SW 1271 (cell line): ENCODE results near the gene RAB20.
"Not testable (repeated sequence)": the region's sequence is repeated elsewhere in the genome, so short reads cannot be mapped to it uniquely, and the experiment has no call there.

Source experiments
- DNase-seq, 2 experiments: peaks; one replicate each; lab custom pipeline; 2025; lab: John Stamatoyannopoulos, UW

RAB20 gene

GRCh38 chr13:110490009-110490770 is 71.3 kb downstream of the RAB20 start:
- DNase-seq = no peak

GRCh38 chr13:110486880-110487279 is 74.6 kb downstream of the RAB20 start:
- DNase-seq = not testable (repeated sequence)

- DNase-seq = no peak
These were observed 75.3 kb downstream of the RAB20 start for GRCh38 chr13:110486061-110486715.

- DNase-seq = no peak
These were observed 75.9 kb downstream of the RAB20 start for GRCh38 chr13:110485604-110486003.

GRCh38 chr13:110484290-110485048 is 77.1 kb downstream of the RAB20 start:
- no peak for DNase-seq

- DNase-seq = no peak
These were observed 78.0 kb downstream of the RAB20 start for GRCh38 chr13:110483386-110483968.

GRCh38 chr13:110480161-110480560 is 81.4 kb downstream of the RAB20 start:
- no peak for DNase-seq

GRCh38 chr13:110479648-110480047 is 81.9 kb downstream of the RAB20 start:
- DNase-seq = no peak

- DNase-seq = no peak
These were observed 82.3 kb downstream of the RAB20 start for GRCh38 chr13:110479215-110479545.

GRCh38 chr13:110478405-110479214 is 82.9 kb downstream of the RAB20 start:
- no peak for DNase-seq

- DNase-seq = no peak
These were observed 83.7 kb downstream of the RAB20 start for GRCh38 chr13:110477706-110478245.

- no peak for DNase-seq
These were observed 85.3 kb downstream of the RAB20 start for GRCh38 chr13:110476220-110476617.

GRCh38 chr13:110475550-110476219 is 85.8 kb downstream of the RAB20 start:
- no peak for DNase-seq

GRCh38 chr13:110475117-110475516 is 86.4 kb downstream of the RAB20 start:
- no peak for DNase-seq

- DNase-seq = no peak
These were observed 86.8 kb downstream of the RAB20 start for GRCh38 chr13:110474713-110475112.
